Sigmoid colon (tissue), 7 donors: ENCODE data around the gene F2R. TPM values are rescaled to one million over a fixed set of nuclear protein-coding genes. Genes with fewer than 3 reads are reported as not detected.
A peak's percentile ranks its signal among the peaks of the same experiment; 100 is the strongest.

Experiments used
- DNase-seq: peaks from one replicate; pipeline ENCODE4 v3.0.0-alpha.2; 2019
- H3K27ac ChIP-seq, 4 donors: fragments of 200-600 bp; sonication (generic); one replicate each; pipeline ENCODE4 v1.5.1; 2016 to 2019; ENCODE audit warnings: mild to moderate bottlenecking in 1 of 4
- H3K27me3 ChIP-seq, 3 donors: fragments of 200-600 bp; sonication (generic); one replicate each; pipeline ENCODE4 v1.5.1; 2019; ENCODE audit warnings: mild to moderate bottlenecking in 1 of 3
- H3K36me3 ChIP-seq, 4 donors: fragments of 200-600 bp; sonication (generic); one replicate each; pipeline ENCODE4 v1.5.1; 2016 to 2019
- H3K4me1 ChIP-seq, 4 donors: fragments of 200-600 bp; sonication (generic); one replicate each; pipeline ENCODE4 v1.5.1; 2017 to 2019
- H3K4me3 ChIP-seq, 4 donors: fragments of 200-600 bp; sonication (generic); one replicate each; pipeline ENCODE4 v1.5.1; 2017 to 2019; ENCODE audit warnings: mild to moderate bottlenecking in 2 of 4, moderate library complexity in 1 of 4
- H3K9me3 ChIP-seq, 4 donors: fragments of 200-600 bp in 3 of 4; sonication (generic) in 3 of 4; one replicate each; pipeline versions ENCODE4 v1.5.1 to v1.6.1; 2013 to 2019
- EP300 ChIP-seq, 4 donors: sonication (generic); formaldehyde crosslinking; IDR thresholded peaks; one replicate each; pipeline ENCODE4 v1.6.1; 2017; ENCODE audit warnings: antibody characterized with exemption in 4 of 4
- POLR2A ChIP-seq, 2 donors: fragments of 450-650 bp; IDR thresholded peaks; one replicate each; pipeline ENCODE4 v1.6.1; 2016; ENCODE audit warnings: antibody characterized with exemption in 2 of 2, mild to moderate bottlenecking in 2 of 2, moderate library complexity in 2 of 2
- POLR2AphosphoS5 ChIP-seq, 4 donors: sonication (generic); formaldehyde crosslinking; IDR thresholded peaks; one replicate each; pipeline ENCODE4 v1.6.1; 2017; ENCODE audit warnings: antibody characterized with exemption in 4 of 4
- WGBS, 2 donors: extraction: QIAGEN DNeasy Blood & Tissue Kit; methylation state at CpG; one replicate each; pipeline ENCODE4 v1.1.7; 2013; 5-methylcytosine and 5-hydroxymethylcytosine counted together
- intact Hi-C: fragments of 100-400 bp; cut with DNase I; formaldehyde crosslinking; loops from one replicate; pipeline ENCODE4 v1.15.1; 2023
- polyA plus RNA-seq, 3 donors: library from polyadenylated mRNA; stranded (reverse); fragments of 200-250 nt; gene quantifications; one replicate each; pipeline ENCODE4 v1.2.3, GENCODE V29; 2013
- total RNA-seq, 4 donors: library from RNA; depleted of rRNA; stranded (reverse); fragments of >200 nt; gene quantifications; one replicate each; pipeline ENCODE4 v1.1.0, GENCODE V29; 2016
- TF ChIP-seq, protein P1 (sequence below), 4 experiments: fragments of 450-650 bp in 3 of 4; fragments of 200-600 bp in 1 of 4; IDR thresholded peaks; one replicate each; pipeline ENCODE4 v1.5.1; 2016 to 2019; ENCODE audit warnings: antibody characterized with exemption in 4 of 4, mild to moderate bottlenecking in 3 of 4, moderate library complexity in 2 of 4
- donor health status: healthy with polysubstance abuse.
- donor health status: Bipolar disorder and iron deficiency.
- donor health status: healthy.

The F2R gene
- total and polyA plus RNA-seq, 7 donors: 0.60 to 10.7 (median 5.8) TPM

- DNase-seq: no peak
- intact Hi-C loops: no loop called here
- peaks cover 0 to 23% (median 19%) of the 10 kb centered on the region in 4 donors for H3K4me1 ChIP-seq
- TF ChIP-seq POLR2AphosphoS5 (IDR thresholded peaks at IDR 0.05): no peak
- TF ChIP-seq, protein P1, sequence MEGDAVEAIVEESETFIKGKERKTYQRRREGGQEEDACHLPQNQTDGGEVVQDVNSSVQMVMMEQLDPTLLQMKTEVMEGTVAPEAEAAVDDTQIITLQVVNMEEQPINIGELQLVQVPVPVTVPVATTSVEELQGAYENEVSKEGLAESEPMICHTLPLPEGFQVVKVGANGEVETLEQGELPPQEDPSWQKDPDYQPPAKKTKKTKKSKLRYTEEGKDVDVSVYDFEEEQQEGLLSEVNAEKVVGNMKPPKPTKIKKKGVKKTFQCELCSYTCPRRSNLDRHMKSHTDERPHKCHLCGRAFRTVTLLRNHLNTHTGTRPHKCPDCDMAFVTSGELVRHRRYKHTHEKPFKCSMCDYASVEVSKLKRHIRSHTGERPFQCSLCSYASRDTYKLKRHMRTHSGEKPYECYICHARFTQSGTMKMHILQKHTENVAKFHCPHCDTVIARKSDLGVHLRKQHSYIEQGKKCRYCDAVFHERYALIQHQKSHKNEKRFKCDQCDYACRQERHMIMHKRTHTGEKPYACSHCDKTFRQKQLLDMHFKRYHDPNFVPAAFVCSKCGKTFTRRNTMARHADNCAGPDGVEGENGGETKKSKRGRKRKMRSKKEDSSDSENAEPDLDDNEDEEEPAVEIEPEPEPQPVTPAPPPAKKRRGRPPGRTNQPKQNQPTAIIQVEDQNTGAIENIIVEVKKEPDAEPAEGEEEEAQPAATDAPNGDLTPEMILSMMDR (IDR thresholded peaks at IDR 0.05): no peak
- TF ChIP-seq EP300 (IDR thresholded peaks at IDR 0.05): no peak
- no peak for TF ChIP-seq POLR2A (IDR thresholded peaks at IDR 0.05)
- WGBS, 2 donors: 5 to 11% methylated on average over 29 of the region's 29 CpGs
- peak overlapping the region; percentile 45 to 75 (median 66) for H3K4me3 ChIP-seq
- no peaks in the 10 kb centered on the region for H3K9me3 ChIP-seq
- H3K36me3 ChIP-seq: no peaks in the 10 kb centered on the region
- peak overlapping the region; percentile 17 to 63 (median 54) for H3K27ac ChIP-seq
- peaks cover 17 to 43% (median 30%) of the 10 kb centered on the region in 3 donors for H3K27me3 ChIP-seq
These were observed 681 bp downstream of the F2R start for GRCh38 chr5:76716456-76717157.

DNA sequence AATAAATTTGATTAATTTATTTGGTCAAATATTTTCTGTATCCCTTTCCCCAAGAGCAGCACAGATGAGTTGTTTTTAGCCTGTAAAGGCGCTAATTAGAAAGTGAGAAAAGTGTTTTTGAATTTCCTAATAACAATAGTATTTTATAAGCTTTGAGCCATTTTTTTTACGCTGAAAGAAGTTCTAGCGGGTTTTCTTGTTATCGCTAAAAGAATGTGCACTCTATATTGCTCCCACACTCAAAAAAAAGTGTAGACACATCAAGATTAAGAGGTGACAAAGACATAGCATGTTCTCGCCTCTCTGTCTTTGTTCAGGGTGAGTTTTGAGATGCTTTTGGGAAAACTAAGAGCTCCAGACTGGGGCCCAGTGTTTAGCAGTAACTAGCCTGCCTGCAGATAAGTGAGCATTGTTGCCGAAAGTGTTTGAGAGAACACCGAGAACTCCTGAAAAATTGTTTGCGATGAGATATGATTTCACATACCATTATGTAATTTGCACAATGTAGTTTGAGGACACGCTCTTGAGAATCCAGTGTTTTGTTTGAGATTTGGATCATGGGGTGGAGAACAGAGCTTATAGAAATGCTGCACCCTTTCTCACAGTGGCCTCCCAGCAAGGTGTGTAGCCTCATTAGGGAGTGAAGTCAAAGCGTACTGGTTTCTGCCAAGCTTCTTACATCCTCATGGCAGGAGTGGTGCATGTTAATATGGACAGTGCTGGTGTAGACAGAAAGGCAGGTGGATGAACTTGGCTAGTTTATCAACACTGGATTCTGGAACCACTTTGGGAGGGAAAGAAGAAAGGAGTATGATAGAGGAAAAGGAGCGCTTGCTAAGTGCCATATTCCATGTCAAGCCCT, 1.5 kb downstream of the F2R start:
- intact Hi-C loops: no loop called here
- Histone ChIP-seq H3K27me3 (peaks cover 17 to 43% (median 30%) of the 10 kb centered on the region in 3 donors), H3K27ac (no peak overlapping the region), H3K4me1 (peaks cover 0 to 23% (median 19%) of the 10 kb centered on the region in 4 donors), H3K4me3 (peak overlapping the region in 3 of 4 donors; percentile 66 to 75 (median 66)), H3K36me3 (no peaks in the 10 kb centered on the region), H3K9me3 (no peaks in the 10 kb centered on the region)
- 81 to 82% methylated on average over 11 of the region's 11 CpGs for WGBS, 2 donors
- TF ChIP-seq EP300 (IDR thresholded peaks at IDR 0.05) (no peak), POLR2AphosphoS5 (IDR thresholded peaks at IDR 0.05) (no peak), POLR2A (IDR thresholded peaks at IDR 0.05) (no peak)
- TF ChIP-seq, protein P1 (IDR thresholded peaks at IDR 0.05): no peak
- DNase-seq: no peak

DNA sequence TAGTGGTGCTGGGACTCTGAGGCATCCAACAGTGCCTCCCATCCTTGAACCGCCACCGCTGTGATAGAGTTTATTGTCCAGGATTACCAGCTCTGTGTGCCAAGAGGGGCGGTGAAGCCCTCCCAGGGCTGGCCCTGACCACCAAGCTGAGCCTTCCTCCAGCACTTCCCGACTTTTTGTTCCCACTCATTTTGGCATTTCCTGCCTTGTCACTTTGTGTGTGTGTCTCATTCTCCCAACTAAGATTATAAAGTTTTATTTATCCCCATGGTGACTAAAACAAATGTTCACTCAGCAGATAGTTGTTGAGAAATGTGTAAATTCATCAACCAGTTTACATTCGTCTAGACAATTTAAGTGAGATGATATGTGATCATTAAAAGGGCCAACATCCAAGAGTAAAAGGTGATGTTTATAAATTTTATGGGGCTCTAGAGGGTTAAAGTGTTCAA, 2.5 kb downstream of the F2R start:
- 85 to 87% methylated on average over 5 of the region's 5 CpGs for WGBS, 2 donors
- TF ChIP-seq, protein P1 (IDR thresholded peaks at IDR 0.05): no peak
- TF ChIP-seq POLR2A (IDR thresholded peaks at IDR 0.05) (no peak), EP300 (IDR thresholded peaks at IDR 0.05) (no peak), POLR2AphosphoS5 (IDR thresholded peaks at IDR 0.05) (no peak)
- Histone ChIP-seq H3K36me3 (no peaks in the 10 kb centered on the region), H3K27me3 (peaks cover 17 to 43% (median 30%) of the 10 kb centered on the region in 3 donors), H3K27ac (no peak overlapping the region), H3K4me3 (no peak overlapping the region), H3K4me1 (peaks cover 0 to 23% (median 19%) of the 10 kb centered on the region in 4 donors), H3K9me3 (no peaks in the 10 kb centered on the region)
- no peak for DNase-seq
- intact Hi-C loops: no loop called here

GRCh38 chr5:76718880-76719279, 3.0 kb downstream of the F2R start:
- Histone ChIP-seq H3K9me3 (no peaks in the 10 kb centered on the region), H3K4me1 (peaks cover 0 to 23% (median 19%) of the 10 kb centered on the region in 4 donors), H3K4me3 (no peak overlapping the region), H3K36me3 (no peaks in the 10 kb centered on the region), H3K27ac (no peak overlapping the region), H3K27me3 (peaks cover 17 to 43% (median 30%) of the 10 kb centered on the region in 3 donors)
- 81 to 88% methylated on average over 4 of the region's 4 CpGs for WGBS, 2 donors
- intact Hi-C loops: no loop called here
- no peak for TF ChIP-seq POLR2AphosphoS5 (IDR thresholded peaks at IDR 0.05)
- TF ChIP-seq EP300 (IDR thresholded peaks at IDR 0.05): no peak
- TF ChIP-seq POLR2A (IDR thresholded peaks at IDR 0.05): no peak
- TF ChIP-seq, protein P1 (IDR thresholded peaks at IDR 0.05): no peak
- no peak for DNase-seq
